Upper lobe of left lung (tissue), 4 donors: ENCODE results near the gene CLIC6.

Experiments
- EP300 ChIP-seq, 4 donors: sonication (generic); formaldehyde crosslinking; IDR thresholded peaks; one replicate each; pipeline ENCODE4 v1.5.1; 2017; ENCODE audit warnings: antibody characterized with exemption in 4 of 4, control low read depth in 2 of 4
- POLR2A ChIP-seq, 4 donors: fragments of 450-650 bp; IDR thresholded peaks; one replicate each; pipeline ENCODE4 v1.5.1; 2016 to 2017; ENCODE audit warnings: antibody characterized with exemption in 4 of 4, mild to moderate bottlenecking in 2 of 4
- POLR2AphosphoS5 ChIP-seq, 2 donors: sonication (generic); formaldehyde crosslinking; IDR thresholded peaks; one replicate each; pipeline ENCODE4 v1.5.1; 2017; ENCODE audit warnings: antibody characterized with exemption in 2 of 2
- TF ChIP-seq, protein P1 (sequence below), 6 experiments: fragments of 450-650 bp in 4 of 6; fragments of 200-600 bp in 2 of 6; sonication (generic) in 2 of 6; IDR thresholded peaks; one replicate each; pipeline ENCODE4 v1.5.1; 2016 to 2019; ENCODE audit warnings: antibody characterized with exemption in 6 of 6

DNA sequence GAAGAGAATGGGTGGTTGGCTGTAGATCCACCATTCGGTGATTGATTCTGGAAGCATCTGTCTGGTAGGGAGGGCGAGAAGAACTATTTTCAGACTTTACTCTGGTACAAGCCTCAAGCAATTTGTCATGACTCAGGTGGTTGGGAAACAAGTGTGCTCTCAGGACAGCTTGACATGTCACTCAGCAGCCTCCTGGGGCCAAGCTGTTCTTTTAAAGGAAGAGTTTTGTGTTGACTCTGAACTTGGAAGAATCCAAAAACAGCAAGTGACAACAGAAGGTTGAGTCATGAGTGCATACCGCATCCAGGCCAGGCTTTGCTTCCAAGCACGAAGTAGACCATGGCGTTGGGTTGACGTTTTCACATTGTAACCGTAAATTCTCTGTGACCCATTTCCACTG, 65.9 kb downstream of the CLIC6 start:
- TF ChIP-seq POLR2AphosphoS5 (IDR thresholded peaks at IDR 0.05): no peak
- TF ChIP-seq, protein P1, sequence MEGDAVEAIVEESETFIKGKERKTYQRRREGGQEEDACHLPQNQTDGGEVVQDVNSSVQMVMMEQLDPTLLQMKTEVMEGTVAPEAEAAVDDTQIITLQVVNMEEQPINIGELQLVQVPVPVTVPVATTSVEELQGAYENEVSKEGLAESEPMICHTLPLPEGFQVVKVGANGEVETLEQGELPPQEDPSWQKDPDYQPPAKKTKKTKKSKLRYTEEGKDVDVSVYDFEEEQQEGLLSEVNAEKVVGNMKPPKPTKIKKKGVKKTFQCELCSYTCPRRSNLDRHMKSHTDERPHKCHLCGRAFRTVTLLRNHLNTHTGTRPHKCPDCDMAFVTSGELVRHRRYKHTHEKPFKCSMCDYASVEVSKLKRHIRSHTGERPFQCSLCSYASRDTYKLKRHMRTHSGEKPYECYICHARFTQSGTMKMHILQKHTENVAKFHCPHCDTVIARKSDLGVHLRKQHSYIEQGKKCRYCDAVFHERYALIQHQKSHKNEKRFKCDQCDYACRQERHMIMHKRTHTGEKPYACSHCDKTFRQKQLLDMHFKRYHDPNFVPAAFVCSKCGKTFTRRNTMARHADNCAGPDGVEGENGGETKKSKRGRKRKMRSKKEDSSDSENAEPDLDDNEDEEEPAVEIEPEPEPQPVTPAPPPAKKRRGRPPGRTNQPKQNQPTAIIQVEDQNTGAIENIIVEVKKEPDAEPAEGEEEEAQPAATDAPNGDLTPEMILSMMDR (IDR thresholded peaks at IDR 0.05): no peak
- peak in 1 of 4 donors; percentile 11 for TF ChIP-seq EP300 (IDR thresholded peaks at IDR 0.05)
- TF ChIP-seq POLR2A (IDR thresholded peaks at IDR 0.05): no peak
